ENCODE results near the gene WARS2. TPM values are rescaled to one million over a fixed set of nuclear protein-coding genes. Genes with fewer than 3 reads are reported as not detected.

WARS2 gene
- total RNA-seq, 1 experiment from 2014 or later: 17.6 TPM

DNA sequence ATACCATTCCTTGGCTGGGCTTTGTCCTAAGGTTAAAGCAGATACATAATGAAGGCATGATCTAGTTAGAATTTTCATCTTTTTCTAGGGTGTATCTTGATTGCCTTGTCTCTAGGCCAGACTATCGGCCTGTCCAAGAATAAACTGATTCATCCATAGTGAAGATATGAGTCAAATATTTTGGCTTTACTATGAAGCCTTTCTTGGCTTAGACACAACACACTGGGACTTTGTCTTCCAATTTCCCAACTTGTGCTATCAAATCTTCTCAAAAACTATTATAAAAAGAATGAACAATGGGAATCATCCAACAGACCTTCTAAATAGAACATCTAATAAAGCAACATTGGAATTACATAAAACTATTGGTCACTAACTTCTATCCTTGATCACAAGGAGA lies 64.8 kb downstream of the WARS2 start:
- Histone ChIP-seq H3K36me3 (ENCODE audit: low read depth) (no peaks in the 10 kb centered on the region), H3K79me2 (ENCODE audit: low read depth) (no peaks in the 10 kb centered on the region), H3K4me3 (no peak overlapping the region), H3K9me2 (ENCODE audit: insufficient read depth) (no peaks in the 10 kb centered on the region), H3K4me2 (no peak overlapping the region), H3K27ac (no peak overlapping the region), H3F3A (ENCODE audit: insufficient read depth, low read depth) (no peaks in the 10 kb centered on the region), H3K9me3 (ENCODE audit: insufficient read depth, low read depth) (peaks cover 4% of the 10 kb centered on the region; the same call in 1 of the 2 replicates), H2AFZ (no peak overlapping the region), H4K20me1 (ENCODE audit: insufficient read depth) (0 out of 2 replicates have a peak, but pooled peaks cover 4% of the 10 kb centered on the region), H3K27me3 (ENCODE audit: insufficient read depth, low read depth) (no peaks in the 10 kb centered on the region), H3K4me1 (replicated peaks; ENCODE audit: insufficient read depth) (no peaks in the 10 kb centered on the region)
- intact Hi-C loops (cut with micrococcal nuclease; ENCODE audit: unreplicated experiment): no loop called here
- ChIA-PET POLR2A (ENCODE audit: unreplicated experiment) (no interaction called here), CTCF (no interaction called here)
- BruUV-seq (replicated peaks): no TSS peak
- no peak for TF ChIP-seq EZH2 (IDR thresholded peaks at IDR 0.05; ENCODE audit: low read depth)
- TF ChIP-seq, protein P1, sequence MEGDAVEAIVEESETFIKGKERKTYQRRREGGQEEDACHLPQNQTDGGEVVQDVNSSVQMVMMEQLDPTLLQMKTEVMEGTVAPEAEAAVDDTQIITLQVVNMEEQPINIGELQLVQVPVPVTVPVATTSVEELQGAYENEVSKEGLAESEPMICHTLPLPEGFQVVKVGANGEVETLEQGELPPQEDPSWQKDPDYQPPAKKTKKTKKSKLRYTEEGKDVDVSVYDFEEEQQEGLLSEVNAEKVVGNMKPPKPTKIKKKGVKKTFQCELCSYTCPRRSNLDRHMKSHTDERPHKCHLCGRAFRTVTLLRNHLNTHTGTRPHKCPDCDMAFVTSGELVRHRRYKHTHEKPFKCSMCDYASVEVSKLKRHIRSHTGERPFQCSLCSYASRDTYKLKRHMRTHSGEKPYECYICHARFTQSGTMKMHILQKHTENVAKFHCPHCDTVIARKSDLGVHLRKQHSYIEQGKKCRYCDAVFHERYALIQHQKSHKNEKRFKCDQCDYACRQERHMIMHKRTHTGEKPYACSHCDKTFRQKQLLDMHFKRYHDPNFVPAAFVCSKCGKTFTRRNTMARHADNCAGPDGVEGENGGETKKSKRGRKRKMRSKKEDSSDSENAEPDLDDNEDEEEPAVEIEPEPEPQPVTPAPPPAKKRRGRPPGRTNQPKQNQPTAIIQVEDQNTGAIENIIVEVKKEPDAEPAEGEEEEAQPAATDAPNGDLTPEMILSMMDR (conservative IDR thresholded peaks at IDR 0.05): no peak
- DNase-seq: no peak

DNA sequence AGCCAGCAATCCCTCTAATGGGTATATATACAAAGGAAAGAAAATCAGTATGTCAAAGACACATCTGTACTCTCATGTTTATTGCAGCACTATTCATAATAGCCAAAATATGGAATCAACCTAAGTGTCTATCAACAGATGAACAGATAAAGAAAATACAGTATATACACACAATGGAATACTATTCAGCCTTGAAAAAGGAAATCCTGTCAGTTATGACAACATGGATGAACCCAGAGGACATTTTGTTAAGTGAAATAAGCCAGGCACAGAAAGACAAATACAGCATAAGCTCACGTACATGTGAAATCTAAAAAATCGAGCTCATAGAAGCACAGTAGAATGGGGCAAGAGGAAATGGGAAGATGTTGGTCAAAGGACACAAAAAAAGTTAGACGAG lies 69.1 kb downstream of the WARS2 start:
- ChIA-PET POLR2A (ENCODE audit: unreplicated experiment) (no interaction called here), CTCF (no interaction called here)
- H3K4me1 ChIP-seq (replicated peaks; ENCODE audit: insufficient read depth): no peaks in the 10 kb centered on the region
- intact Hi-C loops (cut with micrococcal nuclease; ENCODE audit: unreplicated experiment): no loop called here
- H3K9me3 ChIP-seq (ENCODE audit: insufficient read depth, low read depth): no peaks in the 10 kb centered on the region
- H3K4me2 ChIP-seq: no peak overlapping the region
- no peaks in the 10 kb centered on the region; the same call in 1 of the 2 replicates for H3F3A ChIP-seq (ENCODE audit: insufficient read depth, low read depth)
- no peak overlapping the region for H3K4me3 ChIP-seq
- H3K27ac ChIP-seq: no peak overlapping the region
- no peaks in the 10 kb centered on the region for H3K36me3 ChIP-seq (ENCODE audit: low read depth)
- TF ChIP-seq, protein P1 (conservative IDR thresholded peaks at IDR 0.05): no peak
- TF ChIP-seq EZH2 (IDR thresholded peaks at IDR 0.05; ENCODE audit: low read depth): no peak
- H3K9me2 ChIP-seq (ENCODE audit: insufficient read depth): no peaks in the 10 kb centered on the region
- no peak for DNase-seq
- no peaks in the 10 kb centered on the region for H3K27me3 ChIP-seq (ENCODE audit: insufficient read depth, low read depth)
- H2AFZ ChIP-seq: no peak overlapping the region
- H3K79me2 ChIP-seq (ENCODE audit: low read depth): no peaks in the 10 kb centered on the region
- BruUV-seq (replicated peaks): no TSS peak
- H4K20me1 ChIP-seq (ENCODE audit: insufficient read depth): 0 out of 2 replicates have a peak, but pooled peaks cover 4% of the 10 kb centered on the region

DNA sequence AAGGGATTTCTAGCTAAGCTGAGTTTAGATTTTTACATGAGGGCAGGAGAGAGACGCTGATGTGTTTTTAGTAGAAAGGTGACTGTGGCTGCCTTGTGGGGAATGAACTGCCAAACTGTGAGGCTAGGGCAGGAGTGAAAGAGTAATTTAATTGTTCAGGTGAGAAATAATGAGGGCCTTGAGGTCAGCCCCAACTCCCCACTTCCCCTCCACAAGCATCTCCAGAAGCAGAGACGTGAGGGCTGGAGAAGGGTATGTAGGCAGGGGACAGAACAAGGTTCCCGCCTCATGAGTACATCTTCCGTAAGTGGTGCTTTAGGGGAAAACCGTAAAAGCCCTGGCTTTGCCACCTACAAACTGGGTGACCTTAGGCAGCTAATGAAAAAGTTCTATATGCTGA lies 70.8 kb downstream of the WARS2 start:
- H3K27ac ChIP-seq: no peak overlapping the region
- H3K9me3 ChIP-seq (ENCODE audit: insufficient read depth, low read depth): no peaks in the 10 kb centered on the region

More for the DNA sequence above, 70.8 kb downstream of the WARS2 start:
- 0 out of 2 replicates have a peak, but pooled peaks cover 4% of the 10 kb centered on the region for H4K20me1 ChIP-seq (ENCODE audit: insufficient read depth)
- H3F3A ChIP-seq (ENCODE audit: insufficient read depth, low read depth): no peaks in the 10 kb centered on the region; the same call in 1 of the 2 replicates
- H3K4me2 ChIP-seq: no peak overlapping the region
- CTCF ChIA-PET: no interaction called here
- POLR2A ChIA-PET (ENCODE audit: unreplicated experiment): no interaction called here
- no peaks in the 10 kb centered on the region for H3K27me3 ChIP-seq (ENCODE audit: insufficient read depth, low read depth)
- H3K4me3 ChIP-seq: no peak overlapping the region
- TF ChIP-seq, protein P1 (conservative IDR thresholded peaks at IDR 0.05): no peak
- TF ChIP-seq EZH2 (IDR thresholded peaks at IDR 0.05; ENCODE audit: low read depth): no peak
- no peaks in the 10 kb centered on the region for H3K9me2 ChIP-seq (ENCODE audit: insufficient read depth)
- no peaks in the 10 kb centered on the region for H3K79me2 ChIP-seq (ENCODE audit: low read depth)
- intact Hi-C loops (cut with micrococcal nuclease; ENCODE audit: unreplicated experiment): no loop called here
- no TSS peak for BruUV-seq (replicated peaks)
- H2AFZ ChIP-seq: no peak overlapping the region
- no peaks in the 10 kb centered on the region for H3K4me1 ChIP-seq (replicated peaks; ENCODE audit: insufficient read depth)
- H3K36me3 ChIP-seq (ENCODE audit: low read depth): no peaks in the 10 kb centered on the region
- DNase-seq: no peak

All from PC-9 (cell line).